H9 (cell line): ENCODE measurements around the gene OR7C1. TPM values are rescaled to one million over a fixed set of nuclear protein-coding genes. Genes with fewer than 3 reads are reported as not detected.

Experiments used
- DNase-seq: peaks from one replicate; pipeline ENCODE4 v3.0.0-alpha.2; 2017
- H2AFZ ChIP-seq: one replicate; pipeline ENCODE4 v1.6.1; 2013; ENCODE audit warnings: mild to moderate bottlenecking, low read length, control low read depth, moderate library complexity
- H2AK5ac ChIP-seq: 2 replicates; pipeline ENCODE4 v1.6.1; 2013; ENCODE audit warnings: low read length, control low read depth, mixed read lengths; ENCODE audit not compliant: insufficient read length
- H2BK120ac ChIP-seq: one replicate; pipeline ENCODE4 v1.6.1; 2013; ENCODE audit warnings: low read depth, mild to moderate bottlenecking, low read length, control low read depth, inconsistent platforms; ENCODE audit not compliant: poor library complexity, severe bottlenecking
- H2BK12ac ChIP-seq: 2 replicates; pipeline ENCODE4 v1.6.1; 2013; ENCODE audit warnings: low read length, control low read depth, mixed read lengths, low read depth; ENCODE audit not compliant: insufficient read length
- H2BK15ac ChIP-seq: 2 replicates; pipeline ENCODE4 v1.6.1; 2013; ENCODE audit warnings: low read depth, low read length, control low read depth
- H2BK20ac ChIP-seq: one replicate; pipeline ENCODE4 v1.6.1; 2013; ENCODE audit warnings: low read depth, mild to moderate bottlenecking, low read length, control low read depth, inconsistent platforms; ENCODE audit not compliant: poor library complexity, severe bottlenecking
- H2BK5ac ChIP-seq: 2 replicates; pipeline ENCODE4 v1.6.1; 2013; ENCODE audit warnings: low read length, control low read depth, mixed read lengths; ENCODE audit not compliant: insufficient read length
- H3K14ac ChIP-seq: 2 replicates; pipeline ENCODE4 v1.6.1; 2013; ENCODE audit warnings: low read length, control low read depth; ENCODE audit not compliant: insufficient read depth
- H3K18ac ChIP-seq: 2 replicates; pipeline ENCODE4 v1.6.1; 2013; ENCODE audit warnings: low read depth, mild to moderate bottlenecking, mixed read lengths, low read length, control low read depth; ENCODE audit not compliant: insufficient read length
- H3K23ac ChIP-seq: 2 replicates; pipeline ENCODE4 v1.6.1; 2013; ENCODE audit warnings: low read length, control low read depth, mixed read lengths, low read depth; ENCODE audit not compliant: insufficient read length
- H3K23me2 ChIP-seq: 2 replicates; pipeline ENCODE4 v1.6.1; 2013; ENCODE audit warnings: low read depth, mild to moderate bottlenecking, mixed read lengths, low read length, control low read depth; ENCODE audit not compliant: insufficient read length, poor library complexity, severe bottlenecking
- H3K27ac ChIP-seq: 2 replicates; pipeline ENCODE4 v1.5.1; 2013; ENCODE audit warnings: low read length, control low read depth, mixed read lengths, low read depth; ENCODE audit not compliant: insufficient read length
- H3K27me3 ChIP-seq: 2 replicates; pipeline ENCODE4 v1.6.1; 2013; ENCODE audit warnings: low read length, control low read depth, inconsistent platforms; ENCODE audit not compliant: insufficient read depth
- H3K4ac ChIP-seq: 2 replicates; pipeline ENCODE4 v1.6.1; 2013; ENCODE audit warnings: low read depth, mild to moderate bottlenecking, control low read depth, inconsistent platforms, low read length, moderate library complexity
- H3K4me1 ChIP-seq: 2 replicates; pipeline ENCODE4 v1.6.1; 2013; ENCODE audit warnings: low read length, control low read depth, inconsistent platforms; ENCODE audit not compliant: insufficient read depth
- H3K4me2 ChIP-seq: 2 replicates; pipeline ENCODE4 v1.6.1; 2013; ENCODE audit warnings: low read length, control low read depth, mixed read lengths; ENCODE audit not compliant: insufficient read length, insufficient read depth
- H3K56ac ChIP-seq: 2 replicates; pipeline ENCODE4 v1.6.1; 2013; ENCODE audit warnings: low read depth, mild to moderate bottlenecking, mixed read lengths, low read length, control low read depth; ENCODE audit not compliant: insufficient read length
- H3K79me1 ChIP-seq: 2 replicates; pipeline ENCODE4 v1.6.1; 2013; ENCODE audit warnings: low read depth, mild to moderate bottlenecking, moderate library complexity, low read length, control low read depth, inconsistent platforms; ENCODE audit not compliant: insufficient read depth, poor library complexity, severe bottlenecking
- H3K79me2 ChIP-seq: 2 replicates; pipeline ENCODE4 v1.6.1; 2013; ENCODE audit warnings: low read length, control low read depth, inconsistent platforms; ENCODE audit not compliant: insufficient read depth
- H3K9ac ChIP-seq: 2 replicates; pipeline ENCODE4 v1.6.1; 2013; ENCODE audit warnings: low read length, control low read depth, mixed read lengths; ENCODE audit not compliant: insufficient read length; ENCODE audit errors: extremely low read depth
- H3K9me3 ChIP-seq: one replicate; pipeline ENCODE4 v1.6.1; 2013; ENCODE audit warnings: low read depth, low read length, inconsistent platforms; ENCODE audit not compliant: control insufficient read depth
- H3T11ph ChIP-seq: one replicate; pipeline ENCODE4 v1.6.1; 2013; ENCODE audit warnings: mild to moderate bottlenecking, low read length, control low read depth, inconsistent platforms
- H4K20me1 ChIP-seq: one replicate; pipeline ENCODE4 v1.6.1; 2013; ENCODE audit not compliant: control insufficient read depth, insufficient read length, insufficient read depth
- H4K5ac ChIP-seq: 2 replicates; pipeline ENCODE4 v1.6.1; 2013; ENCODE audit warnings: low read depth, mild to moderate bottlenecking, mixed read lengths, low read length, control low read depth; ENCODE audit not compliant: insufficient read length
- H4K8ac ChIP-seq: replicated peaks from 2 replicates; pipeline ENCODE4 v1.6.1; 2013; ENCODE audit warnings: low read length, control low read depth, mixed read lengths, low read depth; ENCODE audit not compliant: insufficient read length
- H4K91ac ChIP-seq: 2 replicates; pipeline ENCODE4 v1.6.1; 2013; ENCODE audit warnings: low read depth, mild to moderate bottlenecking, moderate library complexity, mixed read lengths, low read length, control low read depth; ENCODE audit not compliant: insufficient read length
- H3K27ac Mint-ChIP-seq, 3 experiments: 2 replicates in 2 of 3; 3 replicates in 1 of 3; pipeline ENCODE4 v1.8.0; 2020 to 2021; ENCODE audit warnings: mixed read lengths in 3 of 3, mild to moderate bottlenecking in 1 of 3, moderate library complexity in 1 of 3
- H3K27me3 Mint-ChIP-seq: 2 replicates; pipeline ENCODE4 v1.8.0; 2021; ENCODE audit warnings: low read depth, mild to moderate bottlenecking, moderate library complexity, mixed read lengths
- H3K36me3 Mint-ChIP-seq, 3 experiments: 2 replicates in 2 of 3; 3 replicates in 1 of 3; pipeline ENCODE4 v1.8.0; 2020 to 2021; ENCODE audit warnings: low read depth in 3 of 3, mixed read lengths in 3 of 3; ENCODE audit not compliant: insufficient read depth in 1 of 3
- H3K4me1 Mint-ChIP-seq, 2 experiments: 2 replicates each; pipeline ENCODE4 v1.8.0; 2020; ENCODE audit warnings: mixed read lengths in 2 of 2
- H3K4me3 Mint-ChIP-seq, 2 experiments: 2 replicates in 1 of 2; 3 replicates in 1 of 2; pipeline ENCODE4 v1.8.0; 2020 to 2021; ENCODE audit warnings: mild to moderate bottlenecking in 2 of 2, mixed read lengths in 2 of 2, moderate library complexity in 1 of 2
- H3K9me3 Mint-ChIP-seq, 2 experiments: 2 replicates in 1 of 2; 3 replicates in 1 of 2; pipeline ENCODE4 v1.8.0; 2020; ENCODE audit warnings: mild to moderate bottlenecking in 2 of 2, mixed read lengths in 2 of 2, moderate library complexity in 1 of 2
- WGBS: extraction: QIAGEN DNeasy Blood & Tissue Kit; methylation state at CpG from one replicate; pipeline ENCODE4 v1.1.7; 2013; ENCODE audit warnings: missing lambda C conversion rate, low lambda C conversion rate, mixed read lengths; ENCODE audit not compliant: insufficient read length; ENCODE audit errors: extremely low coverage; 5-methylcytosine and 5-hydroxymethylcytosine counted together
- total RNA-seq: library from RNA; stranded (reverse); gene quantifications from 2 replicates; pipeline ENCODE4 v1.2.1, GENCODE V29; 2021
- TF ChIP-seq, protein P1 (sequence below): fragments of 200-600 bp; sonication (generic); conservative IDR thresholded peaks from 3 replicates; pipeline ENCODE4 v1.8.0; 2021; ENCODE audit warnings: antibody characterized with exemption, mild to moderate bottlenecking

Gene OR7C1
- total RNA-seq, 1 experiment from 2014 or later = not detected

DNA sequence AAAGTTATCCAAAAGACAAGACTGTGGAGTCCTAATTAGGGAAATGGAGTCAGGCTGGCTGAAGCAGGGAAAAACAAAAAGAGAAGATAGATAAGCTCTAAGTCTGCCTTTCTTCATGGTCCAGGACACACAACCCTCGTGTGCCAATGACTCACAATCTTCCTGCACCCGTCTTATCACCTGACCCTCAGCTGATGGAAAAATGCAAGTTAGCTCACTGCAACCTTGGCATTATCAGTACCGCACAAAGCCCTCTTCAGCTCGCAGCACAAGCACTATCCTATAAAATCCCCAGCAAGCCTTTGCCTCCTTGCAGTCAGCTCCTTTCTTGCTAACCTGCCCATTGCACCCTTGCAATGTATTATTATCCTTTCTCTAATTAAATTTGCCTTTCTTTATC lies 4.3 kb downstream of the OR7C1 start:
- no peak overlapping the region for H2BK20ac ChIP-seq
- H3K14ac ChIP-seq = no peak overlapping the region
- no peak overlapping the region for H3K56ac ChIP-seq
- 0 out of 2 replicates have a peak, but pooled peaks cover 4% of the 10 kb centered on the region for H3K4me1 ChIP-seq
- no peak overlapping the region for H3K4ac ChIP-seq
- no peak overlapping the region for H3K27ac ChIP-seq
- no peaks in the 10 kb centered on the region for H3K9me3 ChIP-seq
- no peak overlapping the region for H3K18ac ChIP-seq
- no peak overlapping the region for H4K5ac ChIP-seq
- H2BK12ac ChIP-seq = no peak overlapping the region
- H4K20me1 ChIP-seq = no peaks in the 10 kb centered on the region
- no peak overlapping the region for H2BK5ac ChIP-seq
- Mint-ChIP-seq H3K9me3 (peaks cover 50 to 93% of the 10 kb centered on the region in 2 experiments), H3K4me1 (no peaks in the 10 kb centered on the region), H3K27me3 (peaks cover 2% of the 10 kb centered on the region; the same call in 1 of the 2 replicates), H3K4me3 (no peak overlapping the region), H3K36me3 (peaks cover 2 to 20% (median 4%) of the 10 kb centered on the region in 3 experiments; a peak in 2 of 7 replicates), H3K27ac (no peak overlapping the region)
- no peak overlapping the region for H3T11ph ChIP-seq
- H2AFZ ChIP-seq = no peak overlapping the region
- no peak for DNase-seq
- H3K9ac ChIP-seq = no peak overlapping the region
- H3K79me1 ChIP-seq = no peaks in the 10 kb centered on the region
- H3K23ac ChIP-seq = no peak overlapping the region
- H4K8ac ChIP-seq = no peak overlapping the region
- WGBS = no CpG with 5 or more reads among the region's 4 CpGs
- no peak overlapping the region for H2BK15ac ChIP-seq
- TF ChIP-seq, protein P1, sequence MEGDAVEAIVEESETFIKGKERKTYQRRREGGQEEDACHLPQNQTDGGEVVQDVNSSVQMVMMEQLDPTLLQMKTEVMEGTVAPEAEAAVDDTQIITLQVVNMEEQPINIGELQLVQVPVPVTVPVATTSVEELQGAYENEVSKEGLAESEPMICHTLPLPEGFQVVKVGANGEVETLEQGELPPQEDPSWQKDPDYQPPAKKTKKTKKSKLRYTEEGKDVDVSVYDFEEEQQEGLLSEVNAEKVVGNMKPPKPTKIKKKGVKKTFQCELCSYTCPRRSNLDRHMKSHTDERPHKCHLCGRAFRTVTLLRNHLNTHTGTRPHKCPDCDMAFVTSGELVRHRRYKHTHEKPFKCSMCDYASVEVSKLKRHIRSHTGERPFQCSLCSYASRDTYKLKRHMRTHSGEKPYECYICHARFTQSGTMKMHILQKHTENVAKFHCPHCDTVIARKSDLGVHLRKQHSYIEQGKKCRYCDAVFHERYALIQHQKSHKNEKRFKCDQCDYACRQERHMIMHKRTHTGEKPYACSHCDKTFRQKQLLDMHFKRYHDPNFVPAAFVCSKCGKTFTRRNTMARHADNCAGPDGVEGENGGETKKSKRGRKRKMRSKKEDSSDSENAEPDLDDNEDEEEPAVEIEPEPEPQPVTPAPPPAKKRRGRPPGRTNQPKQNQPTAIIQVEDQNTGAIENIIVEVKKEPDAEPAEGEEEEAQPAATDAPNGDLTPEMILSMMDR = no peak
- H2BK120ac ChIP-seq = no peak overlapping the region
- no peak overlapping the region for H3K4me2 ChIP-seq
- no peak overlapping the region for H4K91ac ChIP-seq
- no peak overlapping the region for H2AK5ac ChIP-seq
- no peaks in the 10 kb centered on the region for H3K79me2 ChIP-seq
- H3K23me2 ChIP-seq = no peaks in the 10 kb centered on the region
- H3K27me3 ChIP-seq = no peaks in the 10 kb centered on the region
